Measurements from ENCODE around the gene SLC25A3. TPM values are rescaled to one million over a fixed set of nuclear protein-coding genes. Genes with fewer than 3 reads are reported as not detected.

SLC25A3 gene
- total and polyA plus RNA-seq, 2 of the 13 experiments (the other 11 are each of a cell fraction or from before 2014, with no cell fraction given): 292 to 829 TPM

GRCh38 chr12:98644712-98645571, 51.5 kb downstream of the SLC25A3 start, which contains the start of the genes APAF1 and IKBIP (continued):
- TF ChIP-seq KLF13 (CRISPR knock-in tag; IDR thresholded peaks at IDR 0.05) (no peak), ZFAT (CRISPR knock-in tag; conservative IDR thresholded peaks at IDR 0.05) (no peak), ZNF569 (CRISPR knock-in tag; IDR thresholded peaks at IDR 0.05; ENCODE audit: borderline replicate concordance) (no peak), ONECUT2 (CRISPR knock-in tag; IDR thresholded peaks at IDR 0.05) (no peak), ATF1 (CRISPR knock-in tag; IDR thresholded peaks at IDR 0.05) (no peak), RFX5 (IDR thresholded peaks at IDR 0.05; ENCODE audit: low read depth, low read length) (no peak), KLF9 (CRISPR knock-in tag; IDR thresholded peaks at IDR 0.05; ENCODE audit: low read depth) (peak; percentile 69; the same call in 1 of the 2 replicates), ZNF652 (CRISPR knock-in tag; IDR thresholded peaks at IDR 0.05; ENCODE audit: borderline replicate concordance, low read depth) (no peak), STAT6 (CRISPR knock-in tag; IDR thresholded peaks at IDR 0.05; ENCODE audit: borderline replicate concordance) (no peak; the same call in 1 of the 2 replicates), BORCS8-MEF2B (CRISPR knock-in tag; IDR thresholded peaks at IDR 0.05) (peak; percentile 59; the same call in 1 of the 2 replicates), U2AF1 (optimal IDR thresholded peaks at IDR 0.05; ENCODE audit: low read depth, low read length) (no peak), ZNF431 (CRISPR knock-in tag; IDR thresholded peaks at IDR 0.05; ENCODE audit: borderline replicate concordance, low read depth) (no peak), ZIK1 (CRISPR knock-in tag; IDR thresholded peaks at IDR 0.05; ENCODE audit: borderline replicate concordance, low read depth) (no peak), SOX6 (IDR thresholded peaks at IDR 0.05) (no peak), SOX6 (CRISPR knock-in tag; IDR thresholded peaks at IDR 0.05) (no peak; the same call in 1 of the 2 replicates), DR1 (CRISPR knock-in tag; IDR thresholded peaks at IDR 0.05) (no peak), ZFX (CRISPR knock-in tag; IDR thresholded peaks at IDR 0.05; ENCODE audit: low read depth) (peak; percentile 47; the same call in 1 of the 2 replicates), SAFB2 (CRISPR knock-in tag; IDR thresholded peaks at IDR 0.05; ENCODE audit: borderline replicate concordance, low read depth) (peak; percentile 28; the same call in 1 of the 2 replicates)
- TF ChIP-seq, protein P1, sequence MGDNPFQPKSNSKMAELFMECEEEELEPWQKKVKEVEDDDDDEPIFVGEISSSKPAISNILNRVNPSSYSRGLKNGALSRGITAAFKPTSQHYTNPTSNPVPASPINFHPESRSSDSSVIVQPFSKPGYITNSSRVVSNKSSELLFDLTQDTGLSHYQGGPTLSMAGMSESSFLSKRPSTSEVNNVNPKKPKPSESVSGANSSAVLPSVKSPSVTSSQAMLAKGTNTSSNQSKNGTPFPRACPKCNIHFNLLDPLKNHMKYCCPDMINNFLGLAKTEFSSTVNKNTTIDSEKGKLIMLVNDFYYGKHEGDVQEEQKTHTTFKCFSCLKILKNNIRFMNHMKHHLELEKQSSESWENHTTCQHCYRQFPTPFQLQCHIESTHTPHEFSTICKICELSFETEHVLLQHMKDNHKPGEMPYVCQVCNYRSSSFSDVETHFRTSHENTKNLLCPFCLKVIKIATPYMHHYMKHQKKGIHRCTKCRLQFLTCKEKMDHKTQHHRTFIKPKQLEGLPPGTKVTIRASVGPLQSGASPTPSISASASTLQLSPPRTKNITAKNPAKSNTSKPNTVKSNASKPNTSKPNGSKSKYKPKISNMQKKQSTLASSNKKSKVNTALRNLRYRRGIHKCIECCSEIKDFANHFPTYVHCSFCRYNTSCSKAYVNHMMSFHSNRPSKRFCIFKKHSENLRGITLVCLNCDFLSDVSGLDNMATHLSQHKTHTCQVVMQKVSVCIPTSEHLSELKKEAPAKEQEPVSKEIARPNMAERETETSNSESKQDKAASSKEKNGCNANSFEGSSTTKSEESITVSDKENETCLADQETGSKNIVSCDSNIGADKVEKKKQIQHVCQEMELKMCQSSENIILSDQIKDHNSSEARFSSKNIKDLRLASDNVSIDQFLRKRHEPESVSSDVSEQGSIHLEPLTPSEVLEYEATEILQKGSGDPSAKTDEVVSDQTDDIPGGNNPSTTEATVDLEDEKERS (CRISPR knock-in tag; IDR thresholded peaks at IDR 0.05): no peak
- TF ChIP-seq, protein P2, sequence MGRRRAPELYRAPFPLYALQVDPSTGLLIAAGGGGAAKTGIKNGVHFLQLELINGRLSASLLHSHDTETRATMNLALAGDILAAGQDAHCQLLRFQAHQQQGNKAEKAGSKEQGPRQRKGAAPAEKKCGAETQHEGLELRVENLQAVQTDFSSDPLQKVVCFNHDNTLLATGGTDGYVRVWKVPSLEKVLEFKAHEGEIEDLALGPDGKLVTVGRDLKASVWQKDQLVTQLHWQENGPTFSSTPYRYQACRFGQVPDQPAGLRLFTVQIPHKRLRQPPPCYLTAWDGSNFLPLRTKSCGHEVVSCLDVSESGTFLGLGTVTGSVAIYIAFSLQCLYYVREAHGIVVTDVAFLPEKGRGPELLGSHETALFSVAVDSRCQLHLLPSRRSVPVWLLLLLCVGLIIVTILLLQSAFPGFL (CRISPR knock-in tag; IDR thresholded peaks at IDR 0.05): no peak
- TF ChIP-seq, protein P3, sequence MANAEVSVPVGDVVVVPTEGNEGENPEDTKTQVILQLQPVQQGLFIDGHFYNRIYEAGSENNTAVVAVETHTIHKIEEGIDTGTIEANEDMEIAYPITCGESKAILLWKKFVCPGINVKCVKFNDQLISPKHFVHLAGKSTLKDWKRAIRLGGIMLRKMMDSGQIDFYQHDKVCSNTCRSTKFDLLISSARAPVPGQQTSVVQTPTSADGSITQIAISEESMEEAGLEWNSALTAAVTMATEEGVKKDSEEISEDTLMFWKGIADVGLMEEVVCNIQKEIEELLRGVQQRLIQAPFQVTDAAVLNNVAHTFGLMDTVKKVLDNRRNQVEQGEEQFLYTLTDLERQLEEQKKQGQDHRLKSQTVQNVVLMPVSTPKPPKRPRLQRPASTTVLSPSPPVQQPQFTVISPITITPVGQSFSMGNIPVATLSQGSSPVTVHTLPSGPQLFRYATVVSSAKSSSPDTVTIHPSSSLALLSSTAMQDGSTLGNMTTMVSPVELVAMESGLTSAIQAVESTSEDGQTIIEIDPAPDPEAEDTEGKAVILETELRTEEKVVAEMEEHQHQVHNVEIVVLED (CRISPR knock-in tag; IDR thresholded peaks at IDR 0.05; ENCODE audit: borderline replicate concordance): peak; percentile 91

All from HepG2 (cell line).